Endothelial cell of umbilical vein (primary cell): Measurements from ENCODE around the gene DLG1. TPM values are rescaled to one million over a fixed set of nuclear protein-coding genes. Genes with fewer than 3 reads are reported as not detected.

Experiments used
- BruUV-seq: library from RNA; stranded (reverse); fragments of 400-500 nt; replicated peaks from 2 replicates; lab custom pipeline; 2021; lab: Mats Ljungman, UMichigan
- CTCF ChIA-PET: fragments of 300-600, 350-600 bp; sonication (Branson Sonifier 250); formaldehyde crosslinking; loops from one replicate; lab custom pipeline; 2021; ENCODE audit warnings: antibody characterized with exemption, inconsistent platforms; lab: Charles Lee
- POLR2A ChIA-PET: fragments of 300-600, 350-600 bp; sonication (Branson Sonifier 250); formaldehyde crosslinking; loops from one replicate; lab custom pipeline; 2021; ENCODE audit warnings: antibody characterized with exemption, inconsistent platforms; lab: Charles Lee
- DNase-seq: peaks from one replicate; pipeline ENCODE4 v3.0.0-alpha.2; 2011; ENCODE audit warnings: low read depth, low spot score
- FAIRE-seq: peaks from 2 replicates; lab custom pipeline; 2011; peaks lifted over from hg19 to GRCh38; lab: Jason Lieb, UNC
- H2AFZ ChIP-seq: 2 replicates; pipeline ENCODE4 v1.6.0; 2012; ENCODE audit warnings: low read depth, low read length, control low read depth, inconsistent platforms
- H3K27ac ChIP-seq: 2 replicates; pipeline ENCODE4 v1.5.1; 2011; ENCODE audit warnings: low read depth, mild to moderate bottlenecking, control low read depth, low read length, moderate library complexity; ENCODE audit not compliant: insufficient read depth
- H3K27me3 ChIP-seq, 2 experiments: 2 replicates each; pipeline versions ENCODE4 v1.6.0 to v1.6.1; 2011; ENCODE audit warnings: low read length in 2 of 2, mixed read lengths in 1 of 2; ENCODE audit not compliant: control insufficient read depth in 2 of 2, insufficient read depth in 2 of 2
- H3K36me3 ChIP-seq, 2 experiments: 2 replicates in 1 of 2; 3 replicates in 1 of 2; pipeline ENCODE4 v1.5.1; 2011; ENCODE audit warnings: low read length in 2 of 2, mild to moderate bottlenecking in 1 of 2, moderate library complexity in 1 of 2; ENCODE audit not compliant: control insufficient read depth in 2 of 2, insufficient read depth in 2 of 2; ENCODE audit errors: extremely low read depth in 1 of 2
- H3K4me1 ChIP-seq: 3 replicates; pipeline ENCODE4 v1.5.1; 2011; ENCODE audit warnings: mild to moderate bottlenecking, low read length; ENCODE audit not compliant: control insufficient read depth, insufficient read depth; ENCODE audit errors: extremely low read depth
- H3K4me2 ChIP-seq: 2 replicates; pipeline ENCODE4 v1.6.1; 2011; ENCODE audit warnings: low read length, control low read depth, mixed read lengths; ENCODE audit not compliant: insufficient read depth
- H3K4me3 ChIP-seq, 3 experiments: fragments of 200-600 bp in 1 of 3; sonication (generic), shearing (Covaris generic) in 1 of 3; replicated peaks in 1 of 3; 2 replicates each; pipeline ENCODE4 v1.5.1; 2011 to 2016; ENCODE audit warnings: control low read depth in 3 of 3, low read length in 3 of 3, mild to moderate bottlenecking in 2 of 3, inconsistent platforms in 1 of 3, low read depth in 1 of 3, moderate library complexity in 1 of 3; ENCODE audit not compliant: insufficient read depth in 1 of 3
- H3K79me2 ChIP-seq: 2 replicates; pipeline ENCODE4 v1.6.0; 2012; ENCODE audit warnings: low read length, inconsistent platforms; ENCODE audit not compliant: control insufficient read depth, insufficient read depth
- H3K9ac ChIP-seq: replicated peaks from 2 replicates; pipeline ENCODE3; 2011; ENCODE audit warnings: low read length, control low read depth; ENCODE audit not compliant: insufficient read depth; ENCODE audit errors: extremely low read depth
- H3K9me1 ChIP-seq: replicated peaks from 3 replicates; pipeline ENCODE4 v1.6.0; 2011; ENCODE audit warnings: mild to moderate bottlenecking, low read length; ENCODE audit not compliant: control insufficient read depth, insufficient read depth; ENCODE audit errors: extremely low read depth
- H3K9me3 ChIP-seq: replicated peaks from 2 replicates; pipeline ENCODE4 v1.5.1; 2012; ENCODE audit warnings: low read length, inconsistent platforms; ENCODE audit not compliant: control insufficient read depth, insufficient read depth
- H4K20me1 ChIP-seq: replicated peaks from 2 replicates; pipeline ENCODE3; 2011; ENCODE audit warnings: mild to moderate bottlenecking, low read length; ENCODE audit not compliant: control insufficient read depth, insufficient read depth; ENCODE audit errors: extremely low read depth
- EZH2 ChIP-seq: IDR thresholded peaks from 2 replicates; pipeline ENCODE4 v1.6.1; 2012; ENCODE audit warnings: borderline replicate concordance, low read depth, mild to moderate bottlenecking, moderate library complexity, low read length, inconsistent platforms; ENCODE audit not compliant: severe bottlenecking
- FOS ChIP-seq: IDR thresholded peaks from 2 replicates; pipeline ENCODE4 v1.6.1; 2011; ENCODE audit warnings: mild to moderate bottlenecking, low read length, moderate library complexity, borderline replicate concordance; ENCODE audit not compliant: insufficient read depth
- GATA2 ChIP-seq: IDR thresholded peaks from 2 replicates; pipeline ENCODE4 v1.7.0; 2011; ENCODE audit warnings: low read depth, mild to moderate bottlenecking, moderate library complexity, mixed read lengths, low read length; ENCODE audit not compliant: insufficient read length, insufficient read depth
- JUN ChIP-seq: IDR thresholded peaks from 2 replicates; pipeline ENCODE4 v1.6.1; 2011; ENCODE audit warnings: borderline replicate concordance, low read depth; ENCODE audit not compliant: insufficient read length, insufficient read depth
- MYC ChIP-seq: IDR thresholded peaks from one replicate; pipeline ENCODE4 v1.6.1; 2011; ENCODE audit warnings: mild to moderate bottlenecking, low read depth, low read length
- POLR2A ChIP-seq: IDR thresholded peaks from 2 replicates; pipeline ENCODE4 v1.6.1; 2012; ENCODE audit warnings: low read depth, mild to moderate bottlenecking, control low read depth, low read length
- POLR2AphosphoS5 ChIP-seq: IDR thresholded peaks from 2 replicates; pipeline ENCODE4 v1.6.1; 2012; ENCODE audit warnings: low read depth, mild to moderate bottlenecking, control low read depth, low read length, moderate library complexity; ENCODE audit not compliant: insufficient read depth
- dilution Hi-C: fragments of 300-500 bp; cut with MboI; formaldehyde crosslinking; loops from one replicate; pipeline ENCODE4 v1.15.0; 2019; ENCODE audit warnings: low sequenced_read_pairs; ENCODE audit not compliant: extremely low pct_ligation_motif_present
- intact Hi-C: fragments of 100-400 bp; cut with micrococcal nuclease; formaldehyde crosslinking; loops from one replicate; pipeline ENCODE4 v1.10.0; 2022
- polyA plus RNA-seq, 4 experiments: library from polyadenylated mRNA; depleted of rRNA in 3 of 4; stranded (reverse) in 3 of 4; unstranded in 1 of 4; fragments of >200 nt; gene quantifications; 2 replicates each; pipeline versions ENCODE4 v1.2.1 to v1.2.3, GENCODE V29; 2011 to 2012; ENCODE audit warnings: missing spikeins in 1 of 4
- total RNA-seq: library from RNA; stranded (reverse); gene quantifications from 2 replicates; pipeline ENCODE4 v1.2.3, GENCODE V29; 2021
- TF ChIP-seq, protein P1 (sequence below), 2 donors: IDR thresholded peaks; 1 replicate in 1 of 2; 2 replicates in 1 of 2; pipeline ENCODE4 v1.5.1; 2011; ENCODE audit warnings: low read length in 2 of 2, mild to moderate bottlenecking in 2 of 2, moderate library complexity in 2 of 2, control low read depth in 1 of 2, inconsistent platforms in 1 of 2, low read depth in 1 of 2; ENCODE audit not compliant: insufficient read depth in 1 of 2; ENCODE audit errors: extremely low read depth in 1 of 2
- TF ChIP-seq, protein P2 (sequence below): IDR thresholded peaks from 2 replicates; pipeline ENCODE4 v1.6.1; 2011; ENCODE audit not compliant: insufficient read depth, insufficient read length

DLG1 gene
- total and polyA plus RNA-seq, 2 donors (not counting 3 experiments of a cell fraction or from before 2014, with no cell fraction given) = 26.5 to 80.1 TPM

DNA sequence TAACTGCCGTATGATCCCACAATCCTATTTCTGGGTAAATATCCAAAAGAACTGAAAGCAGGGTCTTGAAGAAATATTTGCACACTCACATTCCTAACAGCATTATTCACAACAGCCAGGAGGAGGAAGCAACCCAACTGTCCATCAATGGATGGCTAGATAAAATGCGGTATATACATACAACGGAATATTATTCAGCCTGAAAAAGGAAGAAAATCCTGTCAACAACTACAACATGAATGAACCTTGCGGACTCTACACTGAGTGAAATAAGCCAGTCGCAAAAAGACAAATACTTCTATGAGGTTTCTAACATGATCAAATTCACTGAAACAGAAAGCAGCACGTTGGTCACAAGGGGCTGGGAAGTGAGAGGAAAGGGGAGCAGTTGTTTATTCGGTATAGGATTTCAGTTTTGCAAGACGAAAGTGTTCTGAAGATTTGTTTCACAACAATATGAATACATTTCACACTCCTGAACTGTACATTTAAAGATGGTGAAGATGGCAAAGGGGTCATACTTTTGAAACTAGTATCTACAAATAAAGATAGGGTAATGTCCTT is 6.2 kb downstream of the DLG1 start:
- intact Hi-C loops (no loop called here), dilution Hi-C loops (no loop called here)
- no peak for DNase-seq
- no peak for TF ChIP-seq JUN
- TF ChIP-seq EZH2 = no peak
- TF ChIP-seq POLR2A = no peak
- TF ChIP-seq POLR2AphosphoS5 = no peak
- TF ChIP-seq, protein P1, sequence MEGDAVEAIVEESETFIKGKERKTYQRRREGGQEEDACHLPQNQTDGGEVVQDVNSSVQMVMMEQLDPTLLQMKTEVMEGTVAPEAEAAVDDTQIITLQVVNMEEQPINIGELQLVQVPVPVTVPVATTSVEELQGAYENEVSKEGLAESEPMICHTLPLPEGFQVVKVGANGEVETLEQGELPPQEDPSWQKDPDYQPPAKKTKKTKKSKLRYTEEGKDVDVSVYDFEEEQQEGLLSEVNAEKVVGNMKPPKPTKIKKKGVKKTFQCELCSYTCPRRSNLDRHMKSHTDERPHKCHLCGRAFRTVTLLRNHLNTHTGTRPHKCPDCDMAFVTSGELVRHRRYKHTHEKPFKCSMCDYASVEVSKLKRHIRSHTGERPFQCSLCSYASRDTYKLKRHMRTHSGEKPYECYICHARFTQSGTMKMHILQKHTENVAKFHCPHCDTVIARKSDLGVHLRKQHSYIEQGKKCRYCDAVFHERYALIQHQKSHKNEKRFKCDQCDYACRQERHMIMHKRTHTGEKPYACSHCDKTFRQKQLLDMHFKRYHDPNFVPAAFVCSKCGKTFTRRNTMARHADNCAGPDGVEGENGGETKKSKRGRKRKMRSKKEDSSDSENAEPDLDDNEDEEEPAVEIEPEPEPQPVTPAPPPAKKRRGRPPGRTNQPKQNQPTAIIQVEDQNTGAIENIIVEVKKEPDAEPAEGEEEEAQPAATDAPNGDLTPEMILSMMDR (IDR thresholded peaks at IDR 0.05; ENCODE audit: extremely low read depth in 1 of 2, insufficient read depth in 1 of 2, low read depth in 1 of 2, low read length in 2 of 2) = no peak
- TF ChIP-seq FOS = no peak
- TF ChIP-seq GATA2 = no peak
- TF ChIP-seq, protein P2, sequence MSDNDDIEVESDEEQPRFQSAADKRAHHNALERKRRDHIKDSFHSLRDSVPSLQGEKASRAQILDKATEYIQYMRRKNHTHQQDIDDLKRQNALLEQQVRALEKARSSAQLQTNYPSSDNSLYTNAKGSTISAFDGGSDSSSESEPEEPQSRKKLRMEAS = no peak
- TF ChIP-seq MYC = no peak
- Histone ChIP-seq H3K4me1 (peaks cover 19% of the 10 kb centered on the region), H2AFZ (no peak overlapping the region), H3K36me3 (peaks cover 0 to 10% of the 10 kb centered on the region in 2 experiments), H3K9me1 (no peaks in the 10 kb centered on the region), H3K4me3 (no peak overlapping the region), H3K27me3 (no peaks in the 10 kb centered on the region), H3K9me3 (no peaks in the 10 kb centered on the region), H3K9ac (no peak overlapping the region), H3K4me2 (no peak overlapping the region), H4K20me1 (no peaks in the 10 kb centered on the region), H3K79me2 (peaks cover 89% of the 10 kb centered on the region), H3K27ac (no peak overlapping the region)
- ChIA-PET POLR2A (no interaction called here), CTCF (interaction anchor here (2.9 kb wide), 1 partner anchor 209 kb away, joined by 12 read pairs; no protein-coding TSS in a partner anchor)
- BruUV-seq = no TSS peak
- FAIRE-seq = no peak
